ENCODE data around the gene LSAMP.
A peak's percentile ranks its signal among the peaks of the same experiment; 100 is the strongest.

The LSAMP gene

DNA sequence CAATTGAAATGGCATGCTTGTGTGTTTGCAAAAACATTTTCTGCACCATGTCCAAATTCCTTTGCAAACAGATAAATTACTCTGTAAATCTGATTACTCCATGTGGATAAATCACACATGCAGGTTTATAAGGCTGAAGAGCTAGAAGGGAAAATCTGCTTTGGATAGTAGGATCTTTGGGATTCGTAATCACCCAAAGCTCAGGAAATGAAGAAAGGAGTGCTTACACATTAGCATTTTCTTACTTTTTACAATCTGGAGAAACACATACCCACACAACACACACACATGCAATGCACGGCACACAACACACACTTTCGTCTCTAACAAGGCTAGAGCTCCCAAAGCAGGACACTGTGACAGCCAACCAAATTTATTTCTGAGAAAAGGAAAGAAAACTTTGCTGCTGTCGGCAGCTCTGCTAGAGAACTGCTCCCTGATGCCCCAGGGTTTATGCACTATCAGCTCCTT lies 2.1 kb downstream of the LSAMP start:
- no peaks in the 10 kb centered on the region for H3K9me3 Mint-ChIP-seq
- no peaks in the 10 kb centered on the region for H3K4me1 Mint-ChIP-seq
- no peak overlapping the region for H3K4me3 Mint-ChIP-seq
- no peak overlapping the region for H3K27ac Mint-ChIP-seq
- H3K27me3 Mint-ChIP-seq, result peaks cover 5% of the 10 kb centered on the region
- no peaks in the 10 kb centered on the region for H3K36me3 Mint-ChIP-seq

DNA sequence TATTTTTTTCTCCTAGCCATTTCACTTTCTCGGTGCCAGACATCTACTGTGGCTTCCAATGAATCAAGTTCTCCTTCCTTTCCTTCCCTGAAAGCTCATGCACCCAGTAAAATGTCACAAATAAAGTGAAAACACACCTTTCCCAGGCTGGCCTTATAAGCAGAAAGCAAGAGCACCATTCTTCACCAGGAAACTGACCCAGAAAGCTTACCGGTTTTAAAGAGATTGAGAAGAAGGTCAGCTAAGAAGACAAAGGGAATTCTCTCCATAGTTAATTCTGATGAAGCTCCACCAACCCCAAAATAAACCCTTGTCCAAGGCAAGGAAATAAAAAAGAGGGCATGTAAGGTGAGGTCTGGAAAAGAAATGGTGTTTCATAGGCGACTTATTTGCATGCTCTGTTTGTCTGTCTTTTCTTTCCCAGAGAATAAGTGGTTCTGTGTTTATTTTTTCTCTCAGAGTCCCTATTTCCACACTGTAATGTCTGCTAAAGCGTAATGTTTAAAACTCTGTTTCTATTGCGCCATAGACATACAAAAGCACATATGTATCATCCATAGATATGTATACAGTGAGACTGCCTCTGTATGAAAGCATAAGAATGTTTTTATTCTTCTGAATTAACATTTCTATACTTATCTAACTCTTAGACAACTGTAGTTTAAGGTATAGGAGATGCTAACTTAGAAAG lies 2.8 kb downstream of the LSAMP start:
- H3K27me3 Mint-ChIP-seq, result peaks cover 5% of the 10 kb centered on the region
- no peak overlapping the region for H3K4me3 Mint-ChIP-seq
- H3K27ac Mint-ChIP-seq, result no peak overlapping the region
- no peaks in the 10 kb centered on the region for H3K36me3 Mint-ChIP-seq
- H3K9me3 Mint-ChIP-seq, result no peaks in the 10 kb centered on the region
- no peaks in the 10 kb centered on the region for H3K4me1 Mint-ChIP-seq

DNA sequence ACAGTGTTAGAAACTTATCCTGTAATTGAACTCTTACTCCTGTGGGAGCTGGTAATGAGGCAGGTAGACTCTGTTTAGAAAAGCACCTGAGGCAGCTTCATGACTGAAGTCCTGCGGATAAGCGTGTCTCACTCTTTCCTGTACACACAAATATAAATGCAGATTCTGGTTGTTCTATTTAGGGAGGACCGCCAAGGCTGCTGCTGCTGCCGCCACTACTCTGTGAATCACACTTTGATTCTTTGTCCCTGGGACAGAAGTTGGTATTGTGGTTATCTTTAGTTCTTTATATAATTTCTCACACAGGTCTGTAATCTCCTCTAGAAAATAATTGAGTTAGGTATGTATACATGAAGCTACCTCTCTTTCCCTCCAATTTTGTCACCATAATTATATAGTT lies 3.6 kb downstream of the LSAMP start:
- H3K4me1 Mint-ChIP-seq, result no peaks in the 10 kb centered on the region
- H3K9me3 Mint-ChIP-seq, result no peaks in the 10 kb centered on the region
- no peak overlapping the region for H3K4me3 Mint-ChIP-seq
- H3K27me3 Mint-ChIP-seq, result peaks cover 5% of the 10 kb centered on the region
- no peaks in the 10 kb centered on the region for H3K36me3 Mint-ChIP-seq
- H3K27ac Mint-ChIP-seq, result no peak overlapping the region

DNA sequence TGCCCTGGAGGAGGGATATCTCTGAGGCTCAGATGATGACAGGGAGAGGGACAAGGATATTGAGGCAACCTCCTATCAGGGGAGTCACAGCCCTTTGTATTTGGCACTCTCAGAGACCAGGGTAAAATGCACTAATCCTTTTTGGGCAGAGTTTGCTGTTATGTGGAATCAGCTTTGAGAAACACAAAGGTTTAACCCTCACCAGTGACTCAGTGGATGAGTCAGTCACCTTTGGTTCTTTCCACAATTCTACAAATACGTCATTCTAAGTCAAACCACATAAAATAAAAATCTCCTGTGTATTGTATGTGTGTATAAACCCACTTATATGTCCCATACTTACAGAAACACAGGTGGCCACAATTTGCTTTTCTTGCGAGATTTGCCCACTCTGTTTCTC lies 5.1 kb downstream of the LSAMP start:
- Mint-ChIP-seq H3K27me3 (peaks cover 1% of the 10 kb centered on the region), H3K9me3 (no peaks in the 10 kb centered on the region)

DNA sequence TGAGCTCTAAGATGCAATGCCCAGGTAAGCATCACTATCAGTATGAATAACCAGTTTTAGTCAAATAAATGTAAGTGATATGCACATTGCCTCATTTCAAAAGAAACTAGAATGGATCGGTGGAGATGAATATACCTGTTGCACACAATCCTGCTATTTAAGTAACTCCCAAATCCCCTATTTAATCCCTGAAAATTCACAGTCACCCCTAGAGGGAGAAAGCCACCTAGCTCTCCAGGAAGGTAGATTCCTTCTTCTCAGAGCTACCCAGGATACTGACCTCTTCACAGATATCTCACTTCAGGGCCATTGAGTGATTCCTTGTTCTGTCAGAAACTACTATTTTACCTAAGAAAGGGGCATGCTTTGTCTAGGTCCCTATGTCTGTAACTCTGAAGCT lies 11.7 kb downstream of the LSAMP start:
- no peaks in the 10 kb centered on the region for H3K4me1 Mint-ChIP-seq
- H3K36me3 Mint-ChIP-seq, result no peaks in the 10 kb centered on the region
- H3K9me3 Mint-ChIP-seq, result peaks cover 13% of the 10 kb centered on the region
- no peak overlapping the region for H3K27ac Mint-ChIP-seq
- H3K4me3 Mint-ChIP-seq, result no peak overlapping the region
- H3K27me3 Mint-ChIP-seq, result no peaks in the 10 kb centered on the region

More for the DNA sequence above, 5.1 kb downstream of the LSAMP start:
- H3K4me3 Mint-ChIP-seq, result no peak overlapping the region
- H3K4me1 Mint-ChIP-seq, result no peaks in the 10 kb centered on the region
- no peaks in the 10 kb centered on the region for H3K36me3 Mint-ChIP-seq
- no peak overlapping the region for H3K27ac Mint-ChIP-seq

DNA sequence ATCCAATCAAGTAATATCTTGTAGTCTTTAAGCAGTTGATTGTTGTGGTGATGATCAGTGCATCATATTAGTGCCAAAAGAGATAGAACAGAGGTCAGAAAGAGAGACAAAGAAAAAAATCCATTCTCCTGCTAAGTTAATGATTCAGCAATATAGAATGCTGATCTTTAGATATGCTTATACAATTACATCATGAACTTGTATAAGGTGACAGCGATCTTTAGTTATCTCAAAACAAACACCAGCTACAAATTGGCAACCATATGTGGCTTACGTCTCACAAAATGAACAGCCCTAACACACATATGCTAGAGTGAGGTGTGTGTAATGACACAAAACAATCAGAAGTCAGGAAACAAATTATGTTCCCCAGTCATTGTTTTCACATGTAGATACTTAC lies 12.5 kb downstream of the LSAMP start:
- H3K27me3 Mint-ChIP-seq, result no peaks in the 10 kb centered on the region
- no peaks in the 10 kb centered on the region for H3K4me1 Mint-ChIP-seq
- peaks cover 13% of the 10 kb centered on the region for H3K9me3 Mint-ChIP-seq
- no peak overlapping the region for H3K4me3 Mint-ChIP-seq
- H3K27ac Mint-ChIP-seq, result no peak overlapping the region
- H3K36me3 Mint-ChIP-seq, result no peaks in the 10 kb centered on the region

DNA sequence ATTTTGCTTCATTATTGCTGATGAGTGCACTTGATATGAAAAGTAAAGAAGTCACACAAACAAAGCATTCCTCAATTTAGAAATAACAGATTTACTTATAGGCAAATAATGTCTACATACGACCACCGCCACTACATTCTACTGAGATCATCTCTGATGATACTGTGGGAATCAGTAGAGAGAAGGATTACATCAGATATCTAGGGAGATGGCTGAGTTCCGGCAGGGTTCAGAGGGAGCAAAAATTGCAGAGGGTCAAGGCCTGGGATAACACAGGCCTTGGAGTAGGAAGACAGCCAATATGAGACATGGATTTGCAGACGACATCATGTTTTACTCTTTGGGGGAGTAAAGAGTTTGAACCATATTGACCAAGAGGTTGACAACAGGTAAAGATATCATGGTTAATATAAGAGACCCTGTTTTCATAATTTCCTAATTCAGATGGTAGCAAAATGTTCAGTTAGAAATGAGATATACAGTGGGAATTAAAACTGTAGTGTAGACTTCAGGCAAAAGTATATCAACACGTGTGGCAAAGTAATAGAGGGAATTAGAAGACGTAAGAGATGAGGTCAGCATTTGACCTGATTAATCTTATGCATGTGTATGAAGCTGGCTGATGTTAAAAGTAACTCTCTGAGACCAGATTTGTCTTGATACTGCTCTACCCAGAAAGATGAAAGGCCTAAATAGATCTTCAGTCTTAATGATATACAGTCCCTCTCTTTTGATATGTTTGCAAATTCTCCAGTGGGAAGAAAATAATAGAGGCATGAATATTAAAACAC lies 15.6 kb downstream of the LSAMP start:
- H3K4me1 Mint-ChIP-seq, result no peaks in the 10 kb centered on the region
- peaks cover 13% of the 10 kb centered on the region for H3K9me3 Mint-ChIP-seq

DNA sequence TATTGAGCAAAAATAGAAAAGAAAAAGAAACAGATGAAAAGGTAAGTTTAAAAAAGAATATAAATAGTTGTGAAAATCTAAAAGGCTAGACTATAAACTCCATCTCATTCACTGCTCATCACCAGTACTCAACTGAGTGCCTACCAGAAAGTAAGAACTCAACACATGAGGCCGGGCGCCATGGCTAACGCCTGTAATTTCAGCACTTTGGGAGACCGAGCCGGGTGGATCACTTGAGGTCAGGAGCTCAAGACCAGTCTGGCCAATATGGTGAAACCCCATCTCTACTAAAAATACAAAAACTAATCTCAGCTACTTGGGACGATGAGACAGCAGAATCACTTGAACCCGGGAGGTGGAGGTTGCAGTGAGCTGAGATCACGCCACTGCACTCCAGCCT lies 19.3 kb downstream of the LSAMP start:
- H3K9me3 Mint-ChIP-seq, result peaks cover 21% of the 10 kb centered on the region
- no peak overlapping the region for H3K4me3 Mint-ChIP-seq
- H3K4me1 Mint-ChIP-seq, result no peaks in the 10 kb centered on the region
- H3K27ac Mint-ChIP-seq, result no peak overlapping the region
- H3K27me3 Mint-ChIP-seq, result no peaks in the 10 kb centered on the region
- no peaks in the 10 kb centered on the region for H3K36me3 Mint-ChIP-seq

More for the DNA sequence above, 15.6 kb downstream of the LSAMP start:
- H3K4me3 Mint-ChIP-seq, result no peak overlapping the region
- H3K27ac Mint-ChIP-seq, result no peak overlapping the region
- H3K27me3 Mint-ChIP-seq, result no peaks in the 10 kb centered on the region
- H3K36me3 Mint-ChIP-seq, result no peaks in the 10 kb centered on the region

DNA sequence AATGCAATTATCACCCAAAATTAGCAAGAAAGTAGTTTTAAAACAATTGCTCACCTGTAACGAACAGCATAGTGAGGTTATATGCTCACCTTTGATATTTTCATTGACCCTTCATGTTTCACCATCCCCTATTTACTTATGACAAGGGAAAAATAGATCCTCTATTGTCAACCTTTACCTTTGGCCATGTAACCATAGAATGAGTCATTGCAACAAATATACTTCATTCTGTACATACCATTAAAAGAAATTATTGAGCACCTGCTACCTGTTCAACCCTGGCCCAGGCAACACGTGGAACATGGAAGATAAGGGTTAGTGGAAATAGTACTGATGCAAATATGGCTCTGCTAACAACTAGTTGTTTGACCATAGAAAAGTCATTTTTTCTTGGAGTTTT lies 20.2 kb downstream of the LSAMP start:
- H3K27me3 Mint-ChIP-seq, result no peaks in the 10 kb centered on the region
- no peaks in the 10 kb centered on the region for H3K4me1 Mint-ChIP-seq
- peaks cover 21% of the 10 kb centered on the region for H3K9me3 Mint-ChIP-seq
- no peak overlapping the region for H3K27ac Mint-ChIP-seq
- H3K4me3 Mint-ChIP-seq, result no peak overlapping the region
- H3K36me3 Mint-ChIP-seq, result no peaks in the 10 kb centered on the region

DNA sequence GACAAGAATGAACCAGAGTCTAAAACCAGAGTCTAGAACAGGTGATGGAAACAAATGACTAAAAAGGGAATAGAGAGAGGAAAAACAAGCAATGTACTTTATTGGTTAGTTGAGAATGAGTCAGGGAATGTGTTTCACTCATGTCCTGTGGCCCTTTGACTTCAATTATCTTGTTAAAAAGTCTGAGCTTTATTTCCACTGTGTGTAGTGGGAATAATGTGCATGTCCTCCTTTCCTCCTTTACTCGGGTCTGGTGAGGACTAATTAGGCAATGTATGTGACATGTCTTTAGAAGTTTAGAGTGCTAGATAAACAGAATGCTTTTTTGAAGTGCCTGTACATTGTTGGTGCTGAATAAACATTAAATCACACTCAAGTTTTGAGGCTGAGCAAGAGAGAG lies 21.3 kb downstream of the LSAMP start:
- Mint-ChIP-seq H3K36me3 (no peaks in the 10 kb centered on the region), H3K4me1 (no peaks in the 10 kb centered on the region), H3K27ac (no peak overlapping the region), H3K4me3 (no peak overlapping the region), H3K9me3 (peaks cover 14% of the 10 kb centered on the region), H3K27me3 (no peaks in the 10 kb centered on the region)

DNA sequence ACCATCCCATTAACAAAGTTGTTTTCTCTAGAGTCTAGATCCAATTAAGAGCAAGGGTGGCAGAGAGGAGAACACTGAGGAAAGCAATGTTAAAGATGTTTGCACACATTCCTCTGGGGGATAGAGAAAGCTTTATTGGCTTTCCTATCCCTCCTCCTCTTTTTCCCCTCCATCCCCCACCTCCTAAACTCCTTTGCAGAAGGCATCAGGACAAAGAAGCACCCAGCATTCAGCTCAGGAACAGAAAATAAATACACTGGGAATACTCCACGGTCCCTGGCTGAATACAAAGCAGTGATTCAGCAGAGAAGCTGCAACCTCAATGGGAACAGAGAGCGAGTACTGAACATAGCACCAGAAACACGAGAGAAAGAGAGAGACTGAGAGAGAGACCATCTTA lies 21.9 kb downstream of the LSAMP start:
- Mint-ChIP-seq H3K36me3 (no peaks in the 10 kb centered on the region), H3K27ac (no peak overlapping the region), H3K9me3 (peaks cover 13% of the 10 kb centered on the region), H3K27me3 (no peaks in the 10 kb centered on the region), H3K4me3 (no peak overlapping the region), H3K4me1 (no peaks in the 10 kb centered on the region)

DNA sequence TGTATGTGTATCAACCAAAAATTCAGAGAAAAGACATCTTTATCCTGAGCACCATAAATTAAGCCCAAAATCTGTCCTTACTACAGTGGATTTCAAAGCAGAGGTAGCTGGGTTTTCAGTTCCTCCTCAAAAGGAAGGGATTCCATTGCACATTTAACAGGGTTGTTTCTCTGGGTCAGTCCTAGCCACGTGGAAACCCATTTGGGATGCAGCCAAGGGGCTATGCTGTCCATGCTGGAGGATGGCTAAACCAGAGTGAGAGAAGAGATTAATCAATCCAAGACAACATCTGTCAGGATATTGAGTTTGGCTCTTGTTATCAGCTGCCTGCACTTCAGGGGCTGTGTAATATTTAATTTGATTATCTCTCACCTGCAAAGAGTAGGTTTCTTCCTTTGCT lies 28.1 kb downstream of the LSAMP start:
- peaks cover 6% of the 10 kb centered on the region for H3K9me3 Mint-ChIP-seq
- H3K4me3 Mint-ChIP-seq, result no peak overlapping the region
- H3K27ac Mint-ChIP-seq, result peak overlapping the region; percentile 21
- H3K4me1 Mint-ChIP-seq, result no peaks in the 10 kb centered on the region
- no peaks in the 10 kb centered on the region for H3K36me3 Mint-ChIP-seq
- H3K27me3 Mint-ChIP-seq, result no peaks in the 10 kb centered on the region

DNA sequence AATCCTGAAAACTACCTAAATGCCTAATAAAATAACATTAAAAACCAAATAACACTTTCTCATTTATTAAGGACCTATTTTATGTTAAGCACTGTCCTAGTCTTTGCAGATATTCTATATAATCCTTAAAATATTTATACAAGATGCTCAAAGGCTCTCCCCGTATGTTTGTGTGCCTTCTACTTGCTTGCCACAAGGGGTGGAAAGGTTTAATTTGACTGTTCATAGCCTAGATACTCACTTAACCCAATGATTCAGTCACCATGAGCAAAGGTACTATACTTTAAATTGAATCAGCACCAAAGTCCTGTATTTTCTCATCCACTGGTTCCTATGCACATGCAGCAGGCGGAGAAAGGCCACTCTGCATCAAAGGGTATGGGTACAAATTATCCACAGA lies 32.0 kb downstream of the LSAMP start:
- no peaks in the 10 kb centered on the region for H3K27me3 Mint-ChIP-seq

DNA sequence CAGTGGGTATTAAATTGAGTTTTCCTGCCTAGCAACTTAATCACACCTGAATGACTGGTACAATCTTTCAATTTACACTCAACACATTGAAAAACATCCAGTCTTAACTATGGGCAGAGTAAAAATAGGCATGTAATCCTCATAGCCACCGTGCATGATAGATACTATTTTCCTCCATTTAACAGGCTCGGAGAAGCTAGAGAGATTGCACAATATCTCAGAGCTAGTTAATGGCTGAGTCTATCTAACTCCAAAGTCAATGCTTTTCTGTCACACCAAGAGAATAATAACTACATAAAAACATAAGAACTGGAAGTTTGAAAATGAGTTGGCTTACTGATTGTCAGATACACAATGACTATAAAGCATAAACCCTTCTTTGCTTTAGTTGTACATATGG lies 36.8 kb downstream of the LSAMP start:
- H3K27ac Mint-ChIP-seq, result no peak overlapping the region

More for the DNA sequence above, 32.0 kb downstream of the LSAMP start:
- Mint-ChIP-seq H3K36me3 (no peaks in the 10 kb centered on the region), H3K4me1 (no peaks in the 10 kb centered on the region), H3K27ac (no peak overlapping the region), H3K9me3 (no peaks in the 10 kb centered on the region), H3K4me3 (no peak overlapping the region)

DNA sequence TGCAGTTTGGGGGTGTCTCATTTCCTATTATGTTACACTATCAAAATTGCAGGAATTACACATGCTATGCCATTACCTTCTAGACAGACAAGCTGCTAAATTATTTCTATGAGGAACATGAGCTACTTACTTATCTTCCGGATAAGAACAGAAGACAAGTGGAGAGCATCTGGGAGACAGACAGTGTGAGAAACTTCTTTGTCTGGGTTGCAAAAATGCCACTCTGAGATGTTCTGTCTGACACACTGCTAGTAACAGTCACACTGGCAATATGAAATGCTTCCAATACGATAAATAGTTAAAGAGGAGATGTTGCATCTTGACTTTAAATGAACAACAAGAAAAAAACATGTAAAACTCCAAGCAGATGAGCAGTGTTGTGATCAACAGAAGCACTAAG lies 40.1 kb downstream of the LSAMP start:
- no peaks in the 10 kb centered on the region for H3K36me3 Mint-ChIP-seq
- H3K4me3 Mint-ChIP-seq, result no peak overlapping the region
- H3K27ac Mint-ChIP-seq, result no peak overlapping the region
- no peaks in the 10 kb centered on the region for H3K9me3 Mint-ChIP-seq
- no peaks in the 10 kb centered on the region for H3K4me1 Mint-ChIP-seq
- H3K27me3 Mint-ChIP-seq, result no peaks in the 10 kb centered on the region

More for the DNA sequence above, 36.8 kb downstream of the LSAMP start:
- H3K27me3 Mint-ChIP-seq, result no peaks in the 10 kb centered on the region
- H3K4me3 Mint-ChIP-seq, result no peak overlapping the region
- no peaks in the 10 kb centered on the region for H3K36me3 Mint-ChIP-seq
- H3K4me1 Mint-ChIP-seq, result no peaks in the 10 kb centered on the region
- H3K9me3 Mint-ChIP-seq, result no peaks in the 10 kb centered on the region

DNA sequence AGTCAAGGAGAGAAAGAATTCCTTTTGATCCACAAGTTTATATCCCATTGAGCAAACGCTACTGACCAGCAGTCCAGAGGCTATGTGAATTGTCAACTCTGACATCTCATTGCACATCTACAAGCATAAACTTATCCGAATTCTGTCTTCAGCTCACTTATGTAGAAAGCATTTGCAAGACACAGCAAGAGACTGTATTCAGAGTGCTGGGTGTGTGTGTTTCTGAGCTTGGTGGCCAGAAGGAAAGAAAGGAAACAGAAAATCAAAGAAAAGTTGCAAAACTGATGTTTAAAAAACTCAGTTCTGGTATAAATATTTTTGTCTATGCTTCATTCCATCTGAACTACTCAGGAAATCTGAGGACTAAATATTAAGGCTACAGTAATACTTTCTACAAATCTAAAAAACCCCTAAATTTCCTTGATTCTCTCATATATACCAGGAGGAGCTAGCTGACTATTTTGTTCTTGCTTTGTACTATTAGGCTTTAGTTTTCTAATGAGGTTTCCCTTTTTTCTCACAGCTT lies 45.5 kb downstream of the LSAMP start:
- H3K27me3 Mint-ChIP-seq, result no peaks in the 10 kb centered on the region
- H3K9me3 Mint-ChIP-seq, result no peaks in the 10 kb centered on the region
- no peak overlapping the region for H3K4me3 Mint-ChIP-seq
- H3K4me1 Mint-ChIP-seq, result no peaks in the 10 kb centered on the region
- H3K36me3 Mint-ChIP-seq, result no peaks in the 10 kb centered on the region
- no peak overlapping the region for H3K27ac Mint-ChIP-seq
